GM13976 (cell line): ENCODE results near the gene ADCY2.

Experiments
- DNase-seq: peaks from one replicate; pipeline ENCODE4 v3.0.0; 2012; ENCODE audit warnings: low spot score
- in situ Hi-C: fragments of 300-500 bp; cut with MboI; formaldehyde crosslinking; loops from one replicate; pipeline ENCODE4 v1.12.0; 2022; ENCODE audit warnings: low sequenced_read_pairs, mixed read lengths, inconsistent platforms; ENCODE audit not compliant: unreplicated experiment
- TF ChIP-seq, protein P1 (sequence below): IDR thresholded peaks from 2 replicates; pipeline ENCODE4 v1.5.1; 2012; ENCODE audit warnings: borderline replicate concordance, mild to moderate bottlenecking; ENCODE audit not compliant: insufficient read depth; ENCODE audit errors: extremely low read depth, missing control alignments, control extremely low read depth

Gene ADCY2

DNA sequence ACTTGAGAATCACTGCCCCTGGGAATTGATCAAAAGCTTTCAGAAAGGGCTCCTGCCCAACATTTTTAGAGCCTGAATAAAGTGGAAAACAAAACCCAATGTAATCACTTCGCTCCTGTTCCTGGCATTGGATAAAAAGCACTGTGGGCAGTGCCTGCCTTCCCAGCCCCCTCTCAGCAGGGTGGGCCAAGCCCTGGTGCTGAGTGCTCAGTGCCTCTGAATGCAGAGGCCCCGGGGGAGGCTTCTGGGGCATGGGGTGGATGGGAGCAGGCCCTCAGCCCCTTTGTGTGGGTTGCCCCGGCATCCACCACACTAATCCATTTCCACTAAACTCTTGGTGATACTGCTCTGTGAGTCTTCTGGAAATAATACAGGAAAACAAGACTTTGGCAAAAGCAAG lies 399.4 kb downstream of the ADCY2 start:
- DNase-seq = no peak

DNA sequence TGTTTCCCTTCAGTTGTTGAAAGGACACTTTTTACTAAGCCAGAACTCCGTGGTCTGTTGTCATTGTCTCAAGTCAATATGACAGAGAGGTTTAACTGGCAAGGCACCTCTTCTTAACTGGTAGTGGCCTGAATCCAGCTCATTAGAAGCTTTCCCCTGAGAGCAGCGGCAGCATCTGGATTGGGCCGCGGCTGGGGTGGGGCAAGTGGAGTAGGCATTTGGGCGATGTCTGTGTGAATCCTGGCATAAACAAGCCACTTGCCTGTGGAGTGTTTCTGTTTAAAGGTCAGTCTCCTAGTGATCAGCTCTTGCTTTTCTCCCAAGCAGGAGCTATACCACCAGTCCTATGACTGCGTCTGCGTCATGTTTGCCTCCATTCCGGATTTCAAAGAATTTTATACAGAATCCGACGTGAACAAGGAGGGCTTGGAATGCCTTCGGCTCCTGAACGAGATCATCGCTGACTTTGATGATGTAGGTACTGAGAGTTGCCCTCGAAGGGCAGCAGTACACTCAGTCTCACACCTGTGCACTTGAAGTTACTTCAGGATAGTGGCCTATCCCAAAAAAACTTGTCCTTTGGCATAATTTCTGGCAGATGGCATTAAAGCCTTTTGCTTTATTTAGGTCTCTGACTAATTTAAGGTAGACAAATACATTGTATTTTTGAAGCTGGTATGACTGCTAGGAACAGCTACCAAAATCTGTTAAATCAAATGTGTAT lies 406.1 kb downstream of the ADCY2 start:
- DNase-seq = no peak
- in situ Hi-C loops = no loop called here
- TF ChIP-seq, protein P1, sequence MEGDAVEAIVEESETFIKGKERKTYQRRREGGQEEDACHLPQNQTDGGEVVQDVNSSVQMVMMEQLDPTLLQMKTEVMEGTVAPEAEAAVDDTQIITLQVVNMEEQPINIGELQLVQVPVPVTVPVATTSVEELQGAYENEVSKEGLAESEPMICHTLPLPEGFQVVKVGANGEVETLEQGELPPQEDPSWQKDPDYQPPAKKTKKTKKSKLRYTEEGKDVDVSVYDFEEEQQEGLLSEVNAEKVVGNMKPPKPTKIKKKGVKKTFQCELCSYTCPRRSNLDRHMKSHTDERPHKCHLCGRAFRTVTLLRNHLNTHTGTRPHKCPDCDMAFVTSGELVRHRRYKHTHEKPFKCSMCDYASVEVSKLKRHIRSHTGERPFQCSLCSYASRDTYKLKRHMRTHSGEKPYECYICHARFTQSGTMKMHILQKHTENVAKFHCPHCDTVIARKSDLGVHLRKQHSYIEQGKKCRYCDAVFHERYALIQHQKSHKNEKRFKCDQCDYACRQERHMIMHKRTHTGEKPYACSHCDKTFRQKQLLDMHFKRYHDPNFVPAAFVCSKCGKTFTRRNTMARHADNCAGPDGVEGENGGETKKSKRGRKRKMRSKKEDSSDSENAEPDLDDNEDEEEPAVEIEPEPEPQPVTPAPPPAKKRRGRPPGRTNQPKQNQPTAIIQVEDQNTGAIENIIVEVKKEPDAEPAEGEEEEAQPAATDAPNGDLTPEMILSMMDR = no peak

More for the DNA sequence above, 399.4 kb downstream of the ADCY2 start:
- in situ Hi-C loops = no loop called here
- TF ChIP-seq, protein P1 = no peak

DNA sequence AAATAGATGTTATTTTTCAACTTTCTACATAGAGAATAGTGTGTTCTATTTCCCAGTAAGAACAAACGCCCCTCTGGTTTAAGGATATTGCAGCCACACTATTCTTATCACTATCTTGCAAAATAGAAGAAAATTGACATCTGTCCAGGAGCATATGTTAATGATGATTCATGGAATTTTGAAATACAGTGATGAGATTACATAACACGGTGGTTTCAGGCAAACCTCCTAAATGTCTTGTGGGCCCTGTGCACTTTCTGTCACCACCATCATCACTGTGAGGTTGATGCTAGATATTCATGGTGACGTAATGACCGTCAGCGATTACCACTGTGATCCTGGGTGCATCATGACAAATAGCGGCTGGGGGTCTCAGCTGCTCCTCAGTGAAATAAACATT lies 406.9 kb downstream of the ADCY2 start:
- in situ Hi-C loops = no loop called here

DNA sequence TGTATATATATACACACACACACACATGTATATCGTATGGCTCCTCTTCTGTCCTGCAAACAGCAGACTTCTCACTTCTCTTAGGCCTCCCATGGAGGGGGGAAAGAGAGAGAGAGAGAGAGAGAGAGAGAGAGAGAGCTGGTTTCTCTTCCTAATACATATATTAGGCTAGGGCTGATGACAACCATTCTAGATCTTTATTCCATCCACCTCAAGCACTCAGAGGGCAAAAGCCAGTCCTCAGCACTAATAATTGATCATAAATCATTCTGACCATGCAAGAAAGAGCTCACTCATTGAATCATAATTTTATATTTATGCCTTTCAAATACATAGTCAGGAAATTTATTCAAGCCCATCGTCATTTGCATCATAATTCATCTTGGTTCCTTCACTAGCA lies 408.0 kb downstream of the ADCY2 start:
- TF ChIP-seq, protein P1 = no peak
- no peak for DNase-seq
- in situ Hi-C loops = no loop called here

More for the DNA sequence above, 406.9 kb downstream of the ADCY2 start:
- TF ChIP-seq, protein P1 = no peak
- no peak for DNase-seq

DNA sequence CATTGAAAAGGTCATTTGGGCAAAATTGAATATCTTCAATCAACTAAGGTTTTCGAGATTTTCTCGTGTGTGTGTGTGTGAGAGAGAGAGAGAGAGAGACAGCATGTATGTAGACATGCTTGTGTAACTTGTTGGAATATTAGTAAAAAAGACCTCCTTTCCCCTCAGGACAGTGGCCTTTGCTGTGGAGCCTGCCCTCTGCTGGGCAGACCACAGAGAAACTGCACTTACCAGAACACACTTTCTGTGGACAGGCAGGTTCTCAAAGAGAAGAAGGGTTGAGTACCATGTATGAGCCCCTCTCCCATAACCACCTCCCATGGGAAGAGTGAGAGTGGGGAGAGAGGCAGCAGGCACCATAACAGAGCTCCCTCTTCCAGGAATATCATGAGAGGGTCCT lies 409.4 kb downstream of the ADCY2 start:
- in situ Hi-C loops = no loop called here
- no peak for DNase-seq
- TF ChIP-seq, protein P1 = peak; percentile 32

DNA sequence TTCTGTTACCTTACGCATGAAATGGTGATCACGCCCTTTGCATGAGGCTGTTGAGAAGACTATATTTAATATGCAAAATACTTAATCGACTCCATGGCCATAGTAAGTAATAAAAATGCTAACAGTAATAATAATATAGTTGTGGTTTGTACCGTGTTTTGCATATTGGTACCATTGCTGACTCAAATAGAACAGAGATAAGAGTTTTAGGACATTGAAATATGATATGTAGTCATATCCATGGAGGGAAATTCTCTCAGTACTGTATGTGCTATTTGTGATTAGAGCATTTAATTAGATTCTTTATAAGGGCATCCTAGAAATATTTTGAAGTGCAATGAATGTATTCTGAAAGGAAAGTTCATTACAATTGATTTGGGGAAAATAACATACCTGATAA lies 413.1 kb downstream of the ADCY2 start:
- no peak for DNase-seq
- TF ChIP-seq, protein P1 = no peak
- in situ Hi-C loops = no loop called here
